Measurements from ENCODE around the gene ATP1B2.
A peak's percentile ranks its signal among the peaks of the same experiment; 100 is the strongest.

ATP1B2 gene

GRCh38 chr17:7686222-7687071 lies 35.7 kb downstream of the ATP1B2 start:
- DNase-seq: peak; percentile 66

GRCh38 chr17:7687072-7687907 lies 36.6 kb downstream of the ATP1B2 start, which contains the start of gene TP53:
Gene TP53, minus strand, starts transcription at chr17:7687490. Its CDS starts 10,896 bp downstream, at chr17:7676594.
- peak; percentile 83 for DNase-seq

- DNase-seq: peak; percentile 99
Observed at GRCh38 chr17:7687908-7688807, 37.4 kb downstream of the ATP1B2 start, which contains the start of gene WRAP53. Gene WRAP53, plus strand, starts transcription at chr17:7688477. Its CDS starts 172 bp downstream, at chr17:7688649.

- no peak for DNase-seq
Observed at GRCh38 chr17:7688808-7689316, 38.1 kb downstream of the ATP1B2 start.

GRCh38 chr17:7695586-7695985 lies 44.9 kb downstream of the ATP1B2 start:
- no peak for DNase-seq

GRCh38 chr17:7697828-7698588 lies 47.3 kb downstream of the ATP1B2 start:
- DNase-seq: no peak

GRCh38 chr17:7700510-7700909 lies 49.8 kb downstream of the ATP1B2 start:
- DNase-seq: no peak

- no peak for DNase-seq
Observed at GRCh38 chr17:7701681-7702080, 51.0 kb downstream of the ATP1B2 start.

GRCh38 chr17:7702776-7703175 lies 52.0 kb downstream of the ATP1B2 start:
- no peak for DNase-seq

GRCh38 chr17:7703584-7704479 lies 53.1 kb downstream of the ATP1B2 start:
- DNase-seq: no peak

- DNase-seq: no peak
Observed at GRCh38 chr17:7704601-7705268, 54.0 kb downstream of the ATP1B2 start, which contains the start of gene EFNB3. Gene EFNB3, plus strand, starts transcription at chr17:7705202. Its CDS starts 397 bp downstream, at chr17:7705599.

GRCh38 chr17:7705269-7706255 lies 54.8 kb downstream of the ATP1B2 start:
- DNase-seq: no peak

- no peak for DNase-seq
Observed at GRCh38 chr17:7706631-7707354, 56.1 kb downstream of the ATP1B2 start.

All from amniotic stem cell (primary cell).